PC-3 (cell line): ENCODE measurements around the gene DNAJA3. TPM values are rescaled to one million over a fixed set of nuclear protein-coding genes. Genes with fewer than 3 reads are reported as not detected.

Experiments
- ATAC-seq: fragments of 200-7000 bp; cut with Tn5 transposase; 2 replicates; pipeline ENCODE4 v1.9.1; 2020; ENCODE audit warnings: mild to moderate bottlenecking, moderate library complexity
- BruUV-seq: library from RNA; stranded (reverse); fragments of 400-500 nt; replicated peaks from 2 replicates; lab custom pipeline; 2021; lab: Mats Ljungman, UMichigan
- CTCF ChIA-PET: fragments of 300-600 bp; sonication (Branson Sonifier 250); formaldehyde crosslinking; loops from one replicate; lab custom pipeline; 2022; ENCODE audit warnings: antibody characterized with exemption; lab: Charles Lee
- POLR2A ChIA-PET: fragments of 300-600 bp; sonication (Branson Sonifier 250); formaldehyde crosslinking; loops from one replicate; lab custom pipeline; 2022; ENCODE audit warnings: antibody characterized with exemption; ENCODE audit not compliant: unreplicated experiment; lab: Charles Lee
- DNase-seq: peaks from one replicate; pipeline ENCODE4 v3.0.0-alpha.2; 2015
- H2AFZ ChIP-seq: fragments of 300-600 bp; sonication (generic); 2 replicates; pipeline ENCODE4 v1.6.0; 2016; ENCODE audit warnings: antibody characterized with exemption, low read length
- H3F3A ChIP-seq: fragments of 300-600 bp; sonication (generic); one replicate; pipeline ENCODE4 v1.6.0; 2017; ENCODE audit warnings: antibody characterized with exemption, low read length, control low read depth, mild to moderate bottlenecking; ENCODE audit not compliant: unreplicated experiment
- H3K27ac ChIP-seq: fragments of 300-600 bp; sonication (generic); 2 replicates; pipeline ENCODE4 v1.5.1; 2016; ENCODE audit warnings: mild to moderate bottlenecking, low read length
- H3K27me3 ChIP-seq: fragments of 300-600 bp; sonication (generic); 2 replicates; pipeline ENCODE4 v1.6.1; 2016; ENCODE audit warnings: low read length, mixed read lengths
- H3K36me3 ChIP-seq: fragments of 300-600 bp; sonication (generic); 2 replicates; pipeline ENCODE4 v1.6.1; 2016; ENCODE audit warnings: low read depth, mixed run types, low read length, mixed read lengths
- H3K4me1 ChIP-seq: fragments of 300-600 bp; sonication (generic); 2 replicates; pipeline ENCODE4 v1.5.1; 2016; ENCODE audit warnings: low read length; ENCODE audit not compliant: insufficient read depth
- H3K4me2 ChIP-seq: fragments of 300-600 bp; sonication (generic); 2 replicates; pipeline ENCODE4 v1.6.0; 2016; ENCODE audit warnings: low read length
- H3K4me3 ChIP-seq: fragments of 300-600 bp; sonication (generic); 2 replicates; pipeline ENCODE4 v1.5.1; 2016; ENCODE audit warnings: mild to moderate bottlenecking, low read length, mixed read lengths
- H3K79me2 ChIP-seq: fragments of 300-600 bp; sonication (generic); 2 replicates; pipeline ENCODE4 v1.6.1; 2017; ENCODE audit warnings: low read length, mixed read lengths
- H3K9ac ChIP-seq: fragments of 300-600 bp; sonication (generic); 2 replicates; pipeline ENCODE4 v1.6.0; 2016; ENCODE audit warnings: mild to moderate bottlenecking, low read length
- H3K9me2 ChIP-seq: fragments of 300-600 bp; sonication (generic); replicated peaks from 2 replicates; pipeline ENCODE4 v1.6.1; 2016; ENCODE audit warnings: mixed run types, low read length, mixed read lengths
- H3K9me3 ChIP-seq: fragments of 300-600 bp; sonication (generic); 2 replicates; pipeline ENCODE4 v1.6.1; 2016; ENCODE audit warnings: low read length, mixed read lengths
- H4K20me1 ChIP-seq: fragments of 300-600 bp; sonication (generic); 2 replicates; pipeline ENCODE4 v1.6.1; 2016; ENCODE audit warnings: low read length, mixed read lengths
- CTCF ChIP-seq: fragments of 300-600 bp; sonication (generic); conservative IDR thresholded peaks from 2 replicates; pipeline ENCODE4 v1.5.1; 2017; ENCODE audit warnings: antibody characterized with exemption, low read depth, mild to moderate bottlenecking, low read length
- EZH2 ChIP-seq: fragments of 300-600 bp; sonication (generic); IDR thresholded peaks from one replicate; pipeline ENCODE4 v1.6.1; 2017; ENCODE audit warnings: antibody characterized with exemption, mild to moderate bottlenecking, low read length; ENCODE audit not compliant: unreplicated experiment
- EZH2phosphoT487 ChIP-seq: fragments of 300-600 bp; sonication (generic); IDR thresholded peaks from 2 replicates; pipeline ENCODE4 v1.6.1; 2018; ENCODE audit warnings: mild to moderate bottlenecking, antibody characterized with exemption, low read length, borderline replicate concordance
- intact Hi-C: fragments of 100-400 bp; cut with micrococcal nuclease; formaldehyde crosslinking; loops from 2 replicates; pipeline ENCODE4 v1.9.0; 2023
- total RNA-seq: library from RNA; depleted of rRNA; stranded (reverse); fragments of >200 nt; gene quantifications from 2 replicates; pipeline ENCODE4 v1.2.3, GENCODE V29; 2014

DNAJA3 gene
- total RNA-seq, 1 experiment from 2014 or later: 123 TPM

DNA sequence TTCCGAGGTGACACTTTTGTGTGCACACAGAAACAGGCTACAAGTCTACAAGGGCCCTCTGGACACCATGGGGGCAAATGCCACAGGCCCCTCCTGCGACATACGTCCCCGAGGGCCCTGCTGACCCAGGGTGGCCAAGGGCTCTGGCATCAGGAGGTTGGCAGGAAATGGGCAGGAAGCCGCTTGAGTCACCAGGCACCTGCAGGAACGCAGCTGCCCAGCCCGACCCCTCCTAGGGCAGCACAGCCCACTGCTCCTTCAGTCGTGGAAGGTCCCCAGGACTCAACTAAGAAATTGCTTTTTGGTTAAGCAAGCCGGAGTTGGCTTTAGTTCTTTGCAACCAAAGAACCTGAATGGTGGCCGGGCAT is 17.4 kb upstream of the DNAJA3 start:
- peaks cover 14% of the 10 kb centered on the region; the same call in 1 of the 2 replicates for H4K20me1 ChIP-seq
- POLR2A ChIA-PET: no interaction called here
- intact Hi-C loops: no loop called here
- no peaks in the 10 kb centered on the region for H3K9me3 ChIP-seq
- no peaks in the 10 kb centered on the region for H3K79me2 ChIP-seq
- H2AFZ ChIP-seq: no peak overlapping the region
- BruUV-seq: no TSS peak
- ATAC-seq: peak; percentile 34; the same call in 1 of the 2 replicates
- no peak overlapping the region for H3K27ac ChIP-seq
- H3K4me2 ChIP-seq: no peak overlapping the region
- DNase-seq: no peak
- TF ChIP-seq EZH2: no peak
- no peak for TF ChIP-seq EZH2phosphoT487
- no peak for TF ChIP-seq CTCF
- peaks cover 19% of the 10 kb centered on the region for H3K4me1 ChIP-seq
- no peaks in the 10 kb centered on the region for H3K27me3 ChIP-seq
- no peaks in the 10 kb centered on the region for H3K9me2 ChIP-seq
- H3K4me3 ChIP-seq: no peak overlapping the region
- CTCF ChIA-PET: no interaction called here
- no peak overlapping the region for H3K9ac ChIP-seq
- no peaks in the 10 kb centered on the region for H3K36me3 ChIP-seq
- no peaks in the 10 kb centered on the region for H3F3A ChIP-seq

- no peak overlapping the region for H3K9ac ChIP-seq
- H3K9me2 ChIP-seq: no peaks in the 10 kb centered on the region
- no peaks in the 10 kb centered on the region for H3K9me3 ChIP-seq
- H3F3A ChIP-seq: no peaks in the 10 kb centered on the region
- ATAC-seq (no peak; the same call in 1 of the 2 replicates), DNase-seq (peak; percentile 34)
- no peak overlapping the region for H3K4me2 ChIP-seq
- no peaks in the 10 kb centered on the region for H3K36me3 ChIP-seq
- H2AFZ ChIP-seq: no peak overlapping the region
- no peaks in the 10 kb centered on the region for H3K27me3 ChIP-seq
- H3K27ac ChIP-seq: no peak overlapping the region
- peaks cover 14% of the 10 kb centered on the region; the same call in 1 of the 2 replicates for H4K20me1 ChIP-seq
- no TSS peak for BruUV-seq
- peaks cover 19% of the 10 kb centered on the region for H3K4me1 ChIP-seq
- intact Hi-C loops: no loop called here
- no peak overlapping the region for H3K4me3 ChIP-seq
- TF ChIP-seq EZH2phosphoT487: no peak
- peak; percentile 39; the same call in 1 of the 2 replicates for TF ChIP-seq CTCF
- ChIA-PET POLR2A (no interaction called here), CTCF (no interaction called here)
- peaks cover 2% of the 10 kb centered on the region for H3K79me2 ChIP-seq
Observed at GRCh38 chr16:4409081-4409932, 16.4 kb upstream of the DNAJA3 start.
